ENCODE data around the gene OXLD1. TPM values are rescaled to one million over a fixed set of nuclear protein-coding genes. Genes with fewer than 3 reads are reported as not detected.

OXLD1 gene
- total RNA-seq, 1 donor from 2014 or later, result 28.1 TPM

GRCh38 chr17:81683584-81684441 lies 17.4 kb upstream of the OXLD1 start, which contains the start of the genes ARL16 and HGS:
Gene ARL16, minus strand, starts transcription at chr17:81683797. Its CDS starts 44 bp downstream, at chr17:81683753.
Gene HGS, plus strand, starts transcription at chr17:81684011. Its CDS starts 56 bp downstream, at chr17:81684067.
- DNase-seq (ENCODE audit: extremely low spot score, unreplicated experiment), result peak; percentile 99
- Mint-ChIP-seq H3K27ac (peak within 1 kb of the TSS; percentile 90), H3K4me3 (peak within 1 kb of the TSS; percentile 95), H3K27me3 (no peaks in the 10 kb centered on the region), H3K4me1 (ENCODE audit: unreplicated experiment) (peaks cover 14% of the 10 kb centered on the region), H3K9me3 (no peaks in the 10 kb centered on the region), H3K36me3 (peaks cover 4% of the 10 kb centered on the region)
- TF ChIP-seq CTCF (conservative IDR thresholded peaks at IDR 0.05), result no peak

GRCh38 chr17:81683208-81683583 lies 16.8 kb upstream of the OXLD1 start:
- Mint-ChIP-seq H3K9me3 (no peaks in the 10 kb centered on the region), H3K4me3 (peak overlapping the region; percentile 95), H3K27me3 (no peaks in the 10 kb centered on the region), H3K27ac (peak overlapping the region; percentile 90), H3K4me1 (ENCODE audit: unreplicated experiment) (peaks cover 14% of the 10 kb centered on the region), H3K36me3 (peaks cover 4% of the 10 kb centered on the region)
- no peak for DNase-seq (ENCODE audit: extremely low spot score, unreplicated experiment)
- TF ChIP-seq CTCF (conservative IDR thresholded peaks at IDR 0.05), result no peak

GRCh38 chr17:81682565-81683207 lies 16.3 kb upstream of the OXLD1 start:
- DNase-seq (ENCODE audit: extremely low spot score, unreplicated experiment), result no peak
- Mint-ChIP-seq H3K9me3 (no peaks in the 10 kb centered on the region), H3K27me3 (no peaks in the 10 kb centered on the region), H3K36me3 (peaks cover 4% of the 10 kb centered on the region), H3K27ac (peak overlapping the region; percentile 90), H3K4me3 (peak overlapping the region; percentile 95), H3K4me1 (ENCODE audit: unreplicated experiment) (peaks cover 14% of the 10 kb centered on the region)
- TF ChIP-seq CTCF (conservative IDR thresholded peaks at IDR 0.05), result no peak

- H3K4me1 Mint-ChIP-seq (ENCODE audit: unreplicated experiment), result peaks cover 14% of the 10 kb centered on the region
- no peaks in the 10 kb centered on the region for H3K27me3 Mint-ChIP-seq
- DNase-seq (ENCODE audit: extremely low spot score, unreplicated experiment), result no peak
- peaks cover 4% of the 10 kb centered on the region for H3K36me3 Mint-ChIP-seq
- H3K9me3 Mint-ChIP-seq, result no peaks in the 10 kb centered on the region
- no peak overlapping the region for H3K4me3 Mint-ChIP-seq
- TF ChIP-seq CTCF (conservative IDR thresholded peaks at IDR 0.05), result no peak
- no peak overlapping the region for H3K27ac Mint-ChIP-seq
Observed at GRCh38 chr17:81681672-81682071, 15.3 kb upstream of the OXLD1 start.

GRCh38 chr17:81680150-81680549 lies 13.7 kb upstream of the OXLD1 start:
- TF ChIP-seq CTCF (conservative IDR thresholded peaks at IDR 0.05), result no peak
- Mint-ChIP-seq H3K27me3 (no peaks in the 10 kb centered on the region), H3K4me1 (ENCODE audit: unreplicated experiment) (peaks cover 22% of the 10 kb centered on the region), H3K9me3 (no peaks in the 10 kb centered on the region), H3K36me3 (peaks cover 4% of the 10 kb centered on the region), H3K27ac (no peak overlapping the region), H3K4me3 (peak overlapping the region; percentile 32)
- no peak for DNase-seq (ENCODE audit: extremely low spot score, unreplicated experiment)
